Measurements from ENCODE around the gene FKBP3.

- TF ChIP-seq CTCF (IDR thresholded peaks at IDR 0.05; ENCODE audit: low read depth, low read length, poor library complexity, severe bottlenecking) (no peak), EZH2phosphoT487 (IDR thresholded peaks at IDR 0.05; ENCODE audit: borderline replicate concordance, low read length) (no peak)
These were observed 67.6 kb downstream of the FKBP3 start for GRCh38 chr14:45066667-45067066.

Measured in DOHH2 (cell line).